BLaER1 (cell line): ENCODE results near the gene NREP.

Source experiments
- H3K27ac ChIP-seq: shearing (Covaris generic); formaldehyde crosslinking; 2 replicates; pipeline ENCODE4 v1.8.1; 2022
- H3K27me3 ChIP-seq: shearing (Covaris generic); formaldehyde crosslinking; 2 replicates; pipeline ENCODE4 v1.8.1; 2022
- H3K36me3 ChIP-seq: shearing (Covaris generic); formaldehyde crosslinking; 2 replicates; pipeline ENCODE4 v1.8.1; 2022
- H3K4me1 ChIP-seq: shearing (Covaris generic); formaldehyde crosslinking; 2 replicates; pipeline ENCODE4 v1.8.1; 2022
- H3K4me2 ChIP-seq: shearing (Covaris generic); formaldehyde crosslinking; 2 replicates; pipeline ENCODE4 v1.8.1; 2022
- H3K4me3 ChIP-seq: shearing (Covaris generic); formaldehyde crosslinking; 2 replicates; pipeline ENCODE4 v1.8.1; 2022
- H3K9ac ChIP-seq: shearing (Covaris generic); formaldehyde crosslinking; 2 replicates; pipeline ENCODE4 v1.8.1; 2022
- H3K9me3 ChIP-seq: shearing (Covaris generic); formaldehyde crosslinking; 2 replicates; pipeline ENCODE4 v1.8.1; 2022
- H4K20me1 ChIP-seq: shearing (Covaris generic); formaldehyde crosslinking; 2 replicates; pipeline ENCODE4 v1.8.1; 2022
- Cebpa-rat ChIP-seq: shearing (Covaris generic); IDR thresholded peaks from 2 replicates; pipeline ENCODE4 v1.8.1; 2022

NREP gene

DNA sequence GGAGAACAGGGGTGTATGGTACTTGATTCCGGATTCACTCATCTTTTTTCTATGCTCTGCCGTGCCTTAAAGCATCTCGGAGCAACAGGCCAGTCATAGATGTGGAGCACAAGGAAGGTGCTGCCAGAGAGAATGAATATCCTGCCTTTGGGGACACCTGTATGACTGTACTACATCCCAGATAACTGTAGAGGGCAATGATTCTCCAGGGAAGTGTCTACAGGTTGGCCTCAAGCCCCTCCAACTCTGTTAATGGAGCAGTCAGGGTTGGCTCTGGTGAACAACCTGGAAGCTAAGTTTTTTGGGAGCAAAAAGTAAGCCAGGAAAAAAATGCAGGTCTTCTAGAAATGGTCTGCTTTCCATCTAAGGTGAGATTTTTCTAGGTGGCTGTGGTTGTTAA is 71.0 kb downstream of the NREP start:
- Histone ChIP-seq H3K9ac (no peak overlapping the region), H3K36me3 (no peaks in the 10 kb centered on the region), H4K20me1 (no peaks in the 10 kb centered on the region), H3K27ac (no peak overlapping the region), H3K4me3 (no peak overlapping the region), H3K4me2 (no peak overlapping the region), H3K4me1 (no peaks in the 10 kb centered on the region), H3K27me3 (no peaks in the 10 kb centered on the region), H3K9me3 (no peaks in the 10 kb centered on the region)
- TF ChIP-seq Cebpa-rat, result no peak

DNA sequence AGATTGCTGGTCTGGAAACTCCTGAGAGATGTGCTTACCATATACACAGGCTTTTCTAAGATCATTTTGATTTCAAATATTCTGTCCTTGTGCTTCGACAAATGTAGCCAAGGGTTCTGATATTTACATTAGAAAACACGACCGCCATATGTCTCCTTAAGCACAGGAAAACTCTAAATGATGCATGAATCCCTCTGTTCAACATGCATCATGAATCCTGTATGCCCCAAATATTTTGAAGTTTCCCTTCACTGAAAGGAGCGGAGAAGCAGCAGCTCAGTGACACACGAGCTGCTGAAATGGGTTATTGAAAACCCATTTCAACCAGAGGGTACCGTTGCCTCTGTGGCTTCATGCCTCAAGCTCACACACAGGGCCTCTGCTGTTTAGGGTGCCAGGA is 74.4 kb downstream of the NREP start:
- no peak overlapping the region for H3K9ac ChIP-seq
- no peak overlapping the region for H3K4me3 ChIP-seq
- H3K27me3 ChIP-seq, result no peaks in the 10 kb centered on the region
- H3K36me3 ChIP-seq, result no peaks in the 10 kb centered on the region
- H3K4me1 ChIP-seq, result no peaks in the 10 kb centered on the region
- H3K4me2 ChIP-seq, result no peak overlapping the region
- no peaks in the 10 kb centered on the region for H3K9me3 ChIP-seq
- H3K27ac ChIP-seq, result no peak overlapping the region
- H4K20me1 ChIP-seq, result no peaks in the 10 kb centered on the region
- no peak for TF ChIP-seq Cebpa-rat

DNA sequence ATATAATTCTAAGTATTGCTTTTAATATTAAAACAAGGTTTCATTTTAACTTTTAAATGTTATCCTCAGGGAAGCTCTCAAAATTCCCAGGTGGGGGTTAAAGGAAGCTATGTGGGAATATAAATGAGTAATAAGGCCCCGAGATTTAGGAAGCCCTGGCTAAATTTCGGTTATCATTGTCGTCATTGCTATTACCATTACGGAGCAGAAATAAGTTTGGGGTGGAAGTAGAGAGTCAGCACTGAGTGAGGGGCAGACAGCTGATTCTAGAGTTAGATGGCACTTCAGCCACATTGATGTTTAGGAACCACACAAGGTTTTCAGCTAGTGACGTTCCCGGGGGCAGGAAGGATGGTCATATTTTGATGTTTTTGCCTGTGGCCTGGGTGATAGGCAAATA is 74.9 kb downstream of the NREP start:
- Histone ChIP-seq H3K27me3 (no peaks in the 10 kb centered on the region), H3K36me3 (no peaks in the 10 kb centered on the region), H3K4me1 (no peaks in the 10 kb centered on the region), H3K9ac (no peak overlapping the region), H3K27ac (no peak overlapping the region), H3K9me3 (no peaks in the 10 kb centered on the region), H4K20me1 (no peaks in the 10 kb centered on the region), H3K4me3 (no peak overlapping the region), H3K4me2 (no peak overlapping the region)
- no peak for TF ChIP-seq Cebpa-rat

DNA sequence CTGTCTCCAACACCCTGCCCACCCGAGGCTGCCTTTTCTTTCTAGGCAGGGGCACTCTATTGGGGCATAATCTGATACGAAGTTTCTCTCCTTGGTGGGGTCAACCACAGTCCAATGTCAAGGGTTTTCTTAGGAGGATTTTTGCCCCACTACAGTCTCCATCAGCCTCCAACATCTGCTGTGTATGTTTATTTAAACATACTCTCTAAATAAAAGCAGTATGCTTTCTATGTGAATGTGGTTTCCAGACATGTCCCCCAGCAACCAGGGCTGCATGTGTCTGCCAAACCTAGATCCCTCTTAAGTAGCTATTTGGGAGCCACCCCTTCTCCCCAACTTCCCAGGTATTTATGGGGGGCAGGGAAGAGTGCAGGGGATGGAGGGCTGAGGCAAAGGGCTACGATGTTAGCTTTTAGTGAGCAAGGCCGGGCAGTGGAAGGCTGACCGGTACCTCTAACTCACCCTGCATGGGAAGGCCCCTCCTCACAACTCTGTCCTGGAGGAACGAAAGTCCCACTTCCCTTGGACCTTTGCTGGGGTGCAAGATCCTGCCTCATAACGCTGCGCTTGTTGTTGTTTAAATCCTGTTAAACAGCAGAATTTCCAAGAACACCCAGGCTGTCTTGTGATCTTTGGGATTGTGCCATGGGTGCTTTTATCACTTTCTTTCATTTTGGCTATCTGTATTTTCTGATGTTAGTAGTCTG is 75.4 kb downstream of the NREP start:
- Histone ChIP-seq H3K9ac (no peak overlapping the region), H3K27ac (no peak overlapping the region), H3K27me3 (no peaks in the 10 kb centered on the region), H4K20me1 (no peaks in the 10 kb centered on the region), H3K36me3 (no peaks in the 10 kb centered on the region), H3K4me1 (no peaks in the 10 kb centered on the region), H3K9me3 (no peaks in the 10 kb centered on the region), H3K4me2 (no peak overlapping the region), H3K4me3 (no peak overlapping the region)
- TF ChIP-seq Cebpa-rat, result no peak

DNA sequence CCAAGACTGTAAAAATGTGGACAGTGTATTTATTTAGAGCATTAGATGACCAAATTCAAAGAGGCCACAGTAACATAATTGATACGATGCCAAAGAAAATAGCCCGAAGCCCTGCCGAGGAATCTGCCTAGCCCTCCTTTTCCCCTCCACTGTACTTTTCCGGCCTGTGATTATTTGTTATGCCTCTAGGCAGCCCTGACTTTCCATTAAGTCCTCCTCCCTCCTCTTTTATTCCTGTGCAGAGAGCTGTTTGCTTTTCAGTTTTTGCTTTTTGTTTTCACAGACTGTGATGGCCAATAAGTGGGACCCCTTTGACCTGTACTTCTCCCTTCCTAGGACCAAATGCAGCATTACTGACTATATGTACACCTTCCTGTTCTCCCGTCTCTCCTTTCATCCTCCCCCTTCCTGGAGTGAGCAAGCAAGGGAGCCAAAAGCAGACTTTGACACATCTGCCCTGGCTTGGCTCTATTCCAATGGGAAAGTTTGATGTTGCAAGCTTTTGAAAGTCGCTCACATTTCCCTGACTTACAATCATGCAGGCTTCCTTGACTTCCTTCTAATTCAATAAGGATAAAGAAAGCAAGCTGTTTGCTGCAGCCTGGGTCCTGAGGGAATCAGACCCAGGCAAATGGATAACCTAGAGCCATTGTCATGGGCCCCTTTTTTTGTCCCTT is 76.1 kb downstream of the NREP start:
- no peak for TF ChIP-seq Cebpa-rat
- Histone ChIP-seq H3K4me3 (no peak overlapping the region), H3K27me3 (no peaks in the 10 kb centered on the region), H3K4me2 (no peak overlapping the region), H3K9me3 (no peaks in the 10 kb centered on the region), H3K36me3 (no peaks in the 10 kb centered on the region), H3K9ac (no peak overlapping the region), H4K20me1 (no peaks in the 10 kb centered on the region), H3K27ac (no peak overlapping the region), H3K4me1 (no peaks in the 10 kb centered on the region)

DNA sequence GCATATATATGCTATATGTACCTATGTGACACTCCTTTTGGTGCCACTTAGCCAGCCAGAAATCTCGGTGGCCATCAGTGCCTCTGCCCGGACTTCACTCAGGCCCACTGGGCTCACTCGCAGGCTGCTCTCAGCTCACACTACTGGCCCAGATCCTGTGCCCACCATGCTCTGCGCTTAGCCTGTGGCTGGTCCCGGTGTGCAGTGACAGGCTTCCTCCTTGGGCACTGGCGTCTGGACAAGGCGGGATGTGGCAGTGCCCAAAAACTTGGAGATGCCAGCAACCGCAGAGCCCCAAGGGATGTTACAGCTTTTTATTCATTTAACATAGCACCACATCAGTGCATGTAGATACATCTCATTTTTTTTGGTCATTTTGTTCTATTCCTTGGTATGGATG is 77.4 kb downstream of the NREP start:
- Histone ChIP-seq H3K27ac (no peak overlapping the region), H3K9ac (no peak overlapping the region), H3K36me3 (no peaks in the 10 kb centered on the region), H3K4me2 (no peak overlapping the region), H3K9me3 (no peaks in the 10 kb centered on the region), H3K4me1 (no peaks in the 10 kb centered on the region), H4K20me1 (no peaks in the 10 kb centered on the region), H3K4me3 (no peak overlapping the region), H3K27me3 (no peaks in the 10 kb centered on the region)
- TF ChIP-seq Cebpa-rat, result no peak
